Testis (tissue), 2 donors: ENCODE results near the gene TNKS1BP1.

Experiments used
- CTCF ChIP-seq, 3 experiments: fragments of 450-650 bp in 2 of 3; fragments of 200-600 bp in 1 of 3; sonication (generic) in 1 of 3; IDR thresholded peaks; one replicate each; pipeline ENCODE4 v1.5.1; 2016 to 2019; ENCODE audit warnings: antibody characterized with exemption in 3 of 3, mild to moderate bottlenecking in 2 of 3, moderate library complexity in 1 of 3
- POLR2A ChIP-seq: fragments of 450-650 bp; IDR thresholded peaks from one replicate; pipeline ENCODE4 v1.6.1; 2017; ENCODE audit warnings: antibody characterized with exemption, mild to moderate bottlenecking, moderate library complexity

- TF ChIP-seq CTCF (IDR thresholded peaks at IDR 0.05), result no peak
- no peak for TF ChIP-seq POLR2A
Measured at GRCh38 chr11:57318178-57318577, 6.6 kb downstream of the TNKS1BP1 start.
